ENCODE results near the gene MYH7B.

GRCh38 chr20:34915131-34915530 is 40.5 kb upstream of the MYH7B start:
- no peak for TF ChIP-seq POLR2A (IDR thresholded peaks at IDR 0.05)
- no peak for TF ChIP-seq CTCF (IDR thresholded peaks at IDR 0.05)
- TF ChIP-seq EP300 (IDR thresholded peaks at IDR 0.05): no peak

All from gastroesophageal sphincter (tissue), 3 donors.